Heart right ventricle (tissue), 16 donors: ENCODE results near the gene TBC1D9B. TPM values are rescaled to one million over a fixed set of nuclear protein-coding genes. Genes with fewer than 3 reads are reported as not detected.

ENCODE experiments used
- ATAC-seq, 8 donors: fragments of 200-7000 bp; cut with Tn5 transposase; one replicate each; pipeline ENCODE4 v1.9.1; 2020; ENCODE audit warnings: mild to moderate bottlenecking in 8 of 8, moderate library complexity in 8 of 8, moderate number of reproducible peaks in 1 of 8
- DNase-seq, 2 donors: peaks; one replicate each; pipeline ENCODE4 v3.0.0-alpha.2; 2020
- H3K27ac ChIP-seq, 10 donors: fragments of 200-600 bp; sonication (generic) in 2 of 10; one replicate each; pipeline versions ENCODE4 v1.5.0 to v1.8.0; 2020 to 2022; ENCODE audit warnings: mild to moderate bottlenecking in 3 of 10
- H3K27me3 ChIP-seq, 7 donors: fragments of 200-600 bp; one replicate each; pipeline ENCODE4 v1.8.0; 2021 to 2022; ENCODE audit warnings: mild to moderate bottlenecking in 2 of 7
- H3K36me3 ChIP-seq, 9 donors: fragments of 200-600 bp; sonication (generic) in 1 of 9; one replicate each; pipeline versions ENCODE4 v1.5.0 to v1.8.0; 2020 to 2022; ENCODE audit warnings: mild to moderate bottlenecking in 2 of 9
- H3K4me1 ChIP-seq, 9 donors: fragments of 200-600 bp; sonication (generic) in 1 of 9; one replicate each; pipeline versions ENCODE4 v1.5.0 to v1.8.0; 2020 to 2022; ENCODE audit warnings: mild to moderate bottlenecking in 4 of 9
- H3K4me3 ChIP-seq, 10 donors: fragments of 200-600 bp; sonication (generic) in 2 of 10; one replicate each; pipeline versions ENCODE4 v1.5.0 to v1.8.0; 2020 to 2022; ENCODE audit warnings: mild to moderate bottlenecking in 7 of 10, moderate library complexity in 2 of 10
- H3K9me3 ChIP-seq, 11 donors: fragments of 200-600 bp in 10 of 11; sonication (generic) in 2 of 11; one replicate each; pipeline versions ENCODE4 v1.5.0 to v1.8.0; 2013 to 2022; ENCODE audit warnings: mild to moderate bottlenecking in 2 of 11, control low read depth in 1 of 11, moderate library complexity in 1 of 11
- CTCF ChIP-seq, 9 donors: fragments of 200-600 bp; sonication (generic) in 2 of 9; IDR thresholded peaks; one replicate each; pipeline versions ENCODE4 v1.5.0 to v1.8.0; 2021 to 2022; ENCODE audit warnings: antibody characterized with exemption in 9 of 9, mild to moderate bottlenecking in 5 of 9, moderate library complexity in 1 of 9
- WGBS, 2 donors: extraction: QIAGEN DNeasy Blood & Tissue Kit; methylation state at CpG; one replicate each; pipeline ENCODE4 v1.1.7; 2013; ENCODE audit warnings: inconsistent platforms in 1 of 2; 5-methylcytosine and 5-hydroxymethylcytosine counted together
- intact Hi-C, 10 donors: fragments of 100-400 bp; cut with DNase I; formaldehyde crosslinking; loops; one replicate each; pipeline versions ENCODE4 v1.11.1 to v1.14.2; 2022
- polyA plus RNA-seq, 2 donors: library from polyadenylated mRNA; stranded (reverse); fragments of 200-250 nt; gene quantifications; one replicate each; pipeline ENCODE4 v1.2.3, GENCODE V29; 2013
- total RNA-seq, 10 donors: library from RNA; stranded (reverse); fragmentation: NEBNext Ultra II Directional in 3 of 10; extraction: Animal tissue kit (Norgen Biotek cat#: 25700) in 3 of 10; gene quantifications; one replicate each; pipeline versions ENCODE4 v1.2.1 to v1.2.4, GENCODE V29; 2021 to 2023
- donor health status: Arrhythmogenic right ventricular cardiomyopathy.
- donor health status: ischemic (EF 13 %, LVEDD 7.1; RV severe dilation, severe dysfunction).
- donor health status: healthy with polysubstance abuse.
- donor health status: DM: no; HTN: yes; CAD: no.
- donor health status: DM: no; HTN: no; CAD: no.
- donor health status: ischemic (EF 25% LVEDD 6.9; RV normal size, moderate dysfunction).
- donor health status: ischemic (EF 25% LVEDD 5.7; RV mildly dilated, moderate dysfunction).
- donor health status: healthy.
- donor health status: DM: yes; HTN: yes; CAD: no.
- donor health status: Ischemic cardiomyopathy.
- donor health status: ischemic (EF 35%, LVEDD 5.7; RV mildly dilated, moderate dysfunction).
- donor health status: nonischemic (EF 11% LVEDD 7.7; RV severe dilation, severe dysfunction).
- donor health status: DM: yes; HTN: yes; CAD: no.
- donor health status: PGD.
- donor health status: ischemic (EF 29% LVEDD 5.4; RV normal size, mild dysfunction).
- donor health status: nonischemic (EF 23%, LVEDD 6.1; RV moderate dilation, normal function).

TBC1D9B gene
- total and polyA plus RNA-seq, 12 donors = 26.0 to 52.1 (median 32.3) TPM

DNA sequence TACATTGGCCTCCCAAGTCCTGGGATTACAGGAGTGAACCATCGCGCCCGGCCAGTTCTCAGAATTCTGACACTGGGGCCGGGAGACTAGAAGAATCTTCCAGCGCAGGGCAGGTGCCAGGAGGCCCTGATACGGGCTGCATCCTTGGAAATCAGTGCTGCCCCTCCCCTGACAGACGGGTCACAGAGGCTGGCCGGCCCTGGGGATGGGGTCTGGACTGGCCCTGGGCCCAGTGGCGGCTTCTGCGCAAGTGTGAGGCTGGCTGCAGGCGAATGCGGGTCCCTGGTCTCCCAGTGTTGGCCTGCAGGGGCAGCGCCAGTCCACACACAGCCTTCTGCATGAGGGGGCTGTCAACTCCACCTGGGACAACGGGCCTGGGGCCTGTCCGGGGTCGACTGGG is 831 bp upstream of the TBC1D9B start:
- DNase-seq (no peak), ATAC-seq (peak in 3 of 8 donors; percentile 3 to 20 (median 16))
- H3K4me3 ChIP-seq = peak overlapping the region in 9 of 10 donors; percentile 37 to 74 (median 65)
- WGBS, 2 donors = 81 to 85% methylated on average over 16 of the region's 16 CpGs
- no peaks in the 10 kb centered on the region for H3K9me3 ChIP-seq
- H3K36me3 ChIP-seq = peaks cover 0 to 21% (median 0%) of the 10 kb centered on the region in 9 donors
- H3K27ac ChIP-seq = peak overlapping the region in 9 of 10 donors; percentile 39 to 82 (median 75)
- no peaks in the 10 kb centered on the region for H3K27me3 ChIP-seq
- TF ChIP-seq CTCF (IDR thresholded peaks at IDR 0.05) = peak in 1 of 9 donors; percentile 12
- peaks cover 7 to 32% (median 20%) of the 10 kb centered on the region in 9 donors for H3K4me1 ChIP-seq
- intact Hi-C loops = loop anchor here in 6 of 10 donors (1.0 to 10.0 kb wide), 10 partner anchors 36 to 244 kb away; partner anchors contain the start of genes MRNIP (in 2 of the 6), RNF130 (in 2 of the 6), MGAT4B (in 1 of the 6) and SQSTM1 (in 1 of the 6)

GRCh38 chr5:179906795-179907555 is 722 bp downstream of the TBC1D9B start:
- no peak for TF ChIP-seq CTCF (IDR thresholded peaks at IDR 0.05)
- ATAC-seq (peak in 6 of 8 donors; percentile 4 to 45 (median 20)), DNase-seq (peak in 1 of 2 donors; percentile 33)
- intact Hi-C loops = loop anchor here in 6 of 10 donors (5.0 to 10.0 kb wide), 9 partner anchors 35 to 242 kb away; partner anchors contain the start of genes MRNIP (in 2 of the 6), RNF130 (in 2 of the 6), MGAT4B (in 1 of the 6) and SQSTM1 (in 1 of the 6)
- H3K27ac ChIP-seq = peak overlapping the region; percentile 1 to 83 (median 76)
- no peaks in the 10 kb centered on the region for H3K9me3 ChIP-seq
- H3K4me3 ChIP-seq = peak overlapping the region; percentile 1 to 74 (median 65)
- WGBS, 2 donors = 16 to 17% methylated on average over 49 to 50 of the region's 50 CpGs
- peaks cover 0 to 36% (median 0%) of the 10 kb centered on the region in 9 donors for H3K36me3 ChIP-seq
- H3K4me1 ChIP-seq = peaks cover 7 to 28% (median 20%) of the 10 kb centered on the region in 9 donors
- no peaks in the 10 kb centered on the region for H3K27me3 ChIP-seq

DNA sequence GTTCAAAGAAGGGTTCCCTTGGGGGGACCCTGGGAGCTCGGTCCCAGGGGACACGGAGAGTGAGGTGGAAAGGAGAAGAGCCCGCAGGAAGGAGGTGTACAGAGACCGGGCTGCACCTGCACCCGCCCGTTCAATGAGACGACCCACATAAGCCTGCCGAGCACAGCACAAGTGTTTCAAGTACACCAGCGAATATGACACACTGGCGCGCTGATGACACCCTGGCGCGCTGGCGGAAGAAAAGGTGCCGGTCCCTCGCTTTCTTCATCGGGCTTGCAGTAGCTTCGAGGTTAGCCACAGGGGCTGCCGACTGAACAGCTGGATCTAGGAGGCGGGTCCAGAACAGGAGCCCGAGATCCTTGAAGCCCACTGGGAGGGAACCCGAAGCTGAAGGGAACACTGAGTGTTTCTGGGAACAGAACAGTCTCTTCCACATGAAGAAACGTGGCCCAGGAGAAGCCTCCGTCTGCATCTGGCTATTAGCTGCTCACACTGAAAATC is 1.4 kb downstream of the TBC1D9B start:
- H3K4me3 ChIP-seq = peak overlapping the region in 8 of 10 donors; percentile 37 to 74 (median 66)
- no peaks in the 10 kb centered on the region for H3K27me3 ChIP-seq
- peaks cover 0 to 43% (median 0%) of the 10 kb centered on the region in 9 donors for H3K36me3 ChIP-seq
- no peak for DNase-seq
- peak overlapping the region in 5 of 10 donors; percentile 1 to 83 (median 81) for H3K27ac ChIP-seq
- peak in 1 of 8 donors; percentile 6 for ATAC-seq
- no peaks in the 10 kb centered on the region for H3K9me3 ChIP-seq
- H3K4me1 ChIP-seq = peaks cover 7 to 28% (median 20%) of the 10 kb centered on the region in 9 donors
- intact Hi-C loops = loop anchor here in 6 of 10 donors (5.0 to 10.0 kb wide), 9 partner anchors 34 to 242 kb away; partner anchors contain the start of genes MRNIP (in 2 of the 6), RNF130 (in 2 of the 6), MGAT4B (in 1 of the 6) and SQSTM1 (in 1 of the 6)
- no peak for TF ChIP-seq CTCF (IDR thresholded peaks at IDR 0.05)
- 90% methylated on average over 24 of the region's 24 CpGs for WGBS, 2 donors

DNA sequence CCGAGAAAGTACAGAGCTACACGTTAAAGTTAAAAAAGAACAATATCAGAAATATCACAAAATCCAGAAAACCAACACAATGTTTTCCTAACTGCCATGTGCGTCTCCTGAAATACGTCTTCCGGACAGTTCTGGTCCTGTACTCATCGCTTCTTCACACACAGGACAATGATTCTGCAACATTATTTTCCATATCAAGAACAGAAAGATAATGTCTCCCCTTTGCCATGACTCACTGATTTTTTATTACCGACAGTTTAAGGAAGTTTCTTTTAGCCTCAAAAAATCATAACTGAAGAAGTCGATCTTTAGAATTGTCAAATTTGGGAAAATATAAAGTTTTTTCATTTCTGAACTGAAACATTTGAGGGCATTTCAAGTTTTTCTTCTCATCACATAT is 2.5 kb downstream of the TBC1D9B start:
- Histone ChIP-seq H3K27me3 (no peaks in the 10 kb centered on the region), H3K9me3 (no peaks in the 10 kb centered on the region), H3K4me1 (peaks cover 7 to 28% (median 20%) of the 10 kb centered on the region in 9 donors), H3K4me3 (no peak overlapping the region), H3K27ac (no peak overlapping the region), H3K36me3 (peaks cover 0 to 54% (median 0%) of the 10 kb centered on the region in 9 donors)
- WGBS, 2 donors = 87 to 93% methylated on average over 8 of the region's 8 CpGs
- ATAC-seq = no peak
- no peak for TF ChIP-seq CTCF (IDR thresholded peaks at IDR 0.05)
- DNase-seq = no peak
- intact Hi-C loops = loop anchor here in 6 of 10 donors (5.0 to 10.0 kb wide), 9 partner anchors 33 to 240 kb away; partner anchors contain the start of genes MRNIP (in 2 of the 6), RNF130 (in 2 of the 6), MGAT4B (in 1 of the 6) and SQSTM1 (in 1 of the 6)
